Esophagus mucosa (tissue), 1 donor: ENCODE measurements around the gene HYAL2. TPM values are rescaled to one million over a fixed set of nuclear protein-coding genes. Genes with fewer than 3 reads are reported as not detected.

Experiments
- ATAC-seq: fragments of 200-7000 bp; cut with Tn5 transposase; one replicate; pipeline ENCODE4 v1.9.1; 2020
- total RNA-seq: library from RNA; stranded (reverse); gene quantifications from one replicate; pipeline ENCODE4 v1.2.4, GENCODE V29; 2023
- donor health status: DM: yes; HTN: yes; CAD: no.

Gene HYAL2
- total RNA-seq = 30.7 TPM

- no peak for ATAC-seq
These were observed at the start of gene HYAL2 for GRCh38 chr3:50322386-50323091. Gene HYAL2, minus strand, starts transcription at chr3:50322745. Its CDS starts 2,256 bp downstream, at chr3:50320489.

GRCh38 chr3:50371133-50371685, 48.7 kb upstream of the HYAL2 start:
- ATAC-seq = no peak

- no peak for ATAC-seq
These were observed 48.0 kb upstream of the HYAL2 start for GRCh38 chr3:50370594-50370993.

- ATAC-seq = no peak
These were observed 46.6 kb upstream of the HYAL2 start for GRCh38 chr3:50369012-50369670.

GRCh38 chr3:50365842-50366220, 43.3 kb upstream of the HYAL2 start:
- no peak for ATAC-seq

GRCh38 chr3:50365080-50365841, 42.7 kb upstream of the HYAL2 start:
- ATAC-seq = peak; percentile 87

GRCh38 chr3:50364573-50365079, 42.1 kb upstream of the HYAL2 start:
- peak; percentile 3 for ATAC-seq

GRCh38 chr3:50359760-50360110, 37.2 kb upstream of the HYAL2 start:
- ATAC-seq = no peak

- peak; percentile 95 for ATAC-seq
These were observed 36.6 kb upstream of the HYAL2 start, which contains the start of gene TMEM115 for GRCh38 chr3:50358911-50359759. Gene TMEM115, minus strand, starts transcription at chr3:50359521. Its CDS starts 458 bp downstream, at chr3:50359063.

GRCh38 chr3:50358355-50358910, 35.9 kb upstream of the HYAL2 start:
- ATAC-seq = peak; percentile 0

- ATAC-seq = no peak
These were observed 34.9 kb upstream of the HYAL2 start for GRCh38 chr3:50357481-50357880.

- ATAC-seq = no peak
These were observed 34.0 kb upstream of the HYAL2 start for GRCh38 chr3:50356553-50356952.

- ATAC-seq = no peak
These were observed 33.4 kb upstream of the HYAL2 start for GRCh38 chr3:50355829-50356552.

- no peak for ATAC-seq
These were observed 32.3 kb upstream of the HYAL2 start for GRCh38 chr3:50354850-50355249.

GRCh38 chr3:50354186-50354764, 31.7 kb upstream of the HYAL2 start:
- no peak for ATAC-seq

- no peak for ATAC-seq
These were observed 30.9 kb upstream of the HYAL2 start for GRCh38 chr3:50353245-50354004.

- ATAC-seq = no peak
These were observed 30.2 kb upstream of the HYAL2 start for GRCh38 chr3:50352781-50353180.

- no peak for ATAC-seq
These were observed 28.8 kb upstream of the HYAL2 start for GRCh38 chr3:50351323-50351697.

- ATAC-seq = peak; percentile 89
These were observed 28.2 kb upstream of the HYAL2 start, which contains the start of the genes CYB561D2 and NPRL2 for GRCh38 chr3:50350527-50351322. Gene CYB561D2, plus strand, starts transcription at chr3:50350862. Its CDS starts 572 bp downstream, at chr3:50351434. Gene NPRL2, minus strand, starts transcription at chr3:50350775. Its CDS starts 123 bp downstream, at chr3:50350652.
